Psoas muscle (tissue), 8 donors: ENCODE results near the gene HSD17B14. TPM values are rescaled to one million over a fixed set of nuclear protein-coding genes. Genes with fewer than 3 reads are reported as not detected.

ENCODE experiments used
- ATAC-seq, 4 donors: fragments of 200-7000 bp; cut with Tn5 transposase; one replicate each; pipeline ENCODE4 v1.9.1; 2020; ENCODE audit warnings: moderate library complexity in 3 of 4, mild to moderate bottlenecking in 2 of 4
- DNase-seq, 2 donors: peaks; one replicate each; pipeline ENCODE4 v3.0.0-alpha.2; 2020
- H3K27ac ChIP-seq: fragments of 200-600 bp; one replicate; pipeline ENCODE4 v1.8.0; 2022
- H3K27me3 ChIP-seq, 3 donors: fragments of 200-600 bp in 1 of 3; one replicate each; pipeline versions ENCODE4 v1.6.1 to v1.8.0; 2013 to 2022; ENCODE audit warnings: low read length in 2 of 3, mild to moderate bottlenecking in 2 of 3, moderate library complexity in 1 of 3; ENCODE audit not compliant: insufficient read depth in 3 of 3
- H3K36me3 ChIP-seq, 2 donors: fragments of 200-600 bp in 1 of 2; one replicate each; pipeline versions ENCODE4 v1.6.1 to v1.8.0; 2013 to 2022; ENCODE audit warnings: low read depth in 1 of 2, mild to moderate bottlenecking in 1 of 2, moderate library complexity in 1 of 2; ENCODE audit not compliant: insufficient read depth in 1 of 2
- H3K4me1 ChIP-seq: fragments of 200-600 bp; one replicate; pipeline ENCODE4 v1.8.0; 2022
- H3K4me3 ChIP-seq: fragments of 200-600 bp; one replicate; pipeline ENCODE4 v1.8.0; 2022; ENCODE audit warnings: mild to moderate bottlenecking
- H3K9me3 ChIP-seq: fragments of 200-600 bp; one replicate; pipeline ENCODE4 v1.8.0; 2022
- CTCF ChIP-seq: fragments of 200-600 bp; IDR thresholded peaks from one replicate; pipeline ENCODE4 v1.8.0; 2022; ENCODE audit warnings: antibody characterized with exemption
- WGBS, 3 donors: extraction: QIAGEN DNeasy Blood & Tissue Kit; methylation state at CpG; one replicate each; pipeline versions ENCODE4 v1.1.6 to v1.1.7; 2013; 5-methylcytosine and 5-hydroxymethylcytosine counted together
- intact Hi-C, 2 donors: fragments of 100-400 bp; cut with DNase I; formaldehyde crosslinking; loops; one replicate each; pipeline versions ENCODE4 v1.11.0 to v1.14.2; 2022
- polyA plus RNA-seq, 3 donors: library from polyadenylated mRNA; stranded (reverse); fragments of 200-250 nt; gene quantifications; one replicate each; pipeline ENCODE4 v1.2.3, GENCODE V29; 2013
- total RNA-seq, 4 donors: library from RNA; stranded (reverse); fragmentation: NEBNext Ultra II Directional in 2 of 4; extraction: Animal tissue kit (Norgen Biotek cat#: 25700) in 2 of 4; gene quantifications; one replicate each; pipeline versions ENCODE4 v1.2.1 to v1.2.4, GENCODE V29; 2021 to 2023
- donor health status: healthy with polysubstance abuse.
- donor health status: DM: no; HTN: no; CAD: no; lungs with moderate emphysema.
- donor health status: Bipolar disorder and iron deficiency.
- donor health status: healthy.
- donor health status: DM: yes; HTN: yes; CAD: no.
- donor health status: DM: no; HTN: no; CAD: no.
- donor health status: DM: no; HTN: no; CAD: no.
- donor health status: DM: yes; HTN: yes; CAD: no.

The HSD17B14 gene
- total and polyA plus RNA-seq, 7 donors = 0.15 to 1.2 (median 0.66) TPM

DNA sequence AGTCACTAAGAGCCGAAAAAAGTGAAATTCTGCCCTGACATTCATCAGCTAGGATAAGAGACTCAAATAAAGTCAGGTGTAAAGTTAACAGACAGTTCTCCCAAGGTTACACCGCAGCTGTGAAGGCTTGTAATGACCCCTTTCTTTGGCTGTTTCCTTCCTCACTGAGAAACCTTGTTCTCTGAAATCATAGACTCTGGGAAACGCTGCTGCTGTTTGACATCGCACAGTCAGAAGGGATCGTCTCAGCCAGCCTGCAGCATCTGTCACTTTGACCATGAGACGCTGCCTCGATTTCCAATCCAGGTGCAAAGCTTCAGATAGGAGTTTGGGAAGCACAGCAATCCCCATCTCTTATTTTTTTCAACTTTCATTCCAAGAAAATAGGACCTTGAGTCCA, 26.1 kb downstream of the HSD17B14 start:
- intact Hi-C loops = no loop called here
- TF ChIP-seq CTCF = no peak

GRCh38 chr19:48807590-48808308, 28.5 kb downstream of the HSD17B14 start:
- no peak for TF ChIP-seq CTCF

More for the DNA sequence above, 26.1 kb downstream of the HSD17B14 start:
- no peaks in the 10 kb centered on the region for H3K27me3 ChIP-seq
- peak overlapping the region; percentile 78 for H3K4me3 ChIP-seq
- DNase-seq = no peak
- no peaks in the 10 kb centered on the region for H3K9me3 ChIP-seq
- ATAC-seq = no peak
- peak overlapping the region; percentile 87 for H3K27ac ChIP-seq
- peaks cover 2 to 4% of the 10 kb centered on the region in 2 donors for H3K36me3 ChIP-seq
- 5 to 11% (median 7%) methylated on average over 7 of the region's 7 CpGs for WGBS, 3 donors
- H3K4me1 ChIP-seq = peaks cover 10% of the 10 kb centered on the region

GRCh38 chr19:48806818-48807589, 29.3 kb downstream of the HSD17B14 start:
- Histone ChIP-seq H3K4me1 (peaks cover 8% of the 10 kb centered on the region), H3K27me3 (no peaks in the 10 kb centered on the region), H3K36me3 (peaks cover 2 to 23% of the 10 kb centered on the region in 2 donors), H3K27ac (peak overlapping the region; percentile 3), H3K4me3 (no peak overlapping the region), H3K9me3 (no peaks in the 10 kb centered on the region)
- peak; percentile 48 to 59 (median 55) for ATAC-seq
- DNase-seq = peak in 1 of 2 donors; percentile 57
- 58 to 64% (median 63%) methylated on average over 16 to 17 of the region's 17 CpGs for WGBS, 3 donors
- TF ChIP-seq CTCF = no peak
- intact Hi-C loops = no loop called here

More at GRCh38 chr19:48807590-48808308, 28.5 kb downstream of the HSD17B14 start:
- ATAC-seq (no peak), DNase-seq (no peak)
- no peak overlapping the region for H3K4me3 ChIP-seq
- intact Hi-C loops = no loop called here
- H3K36me3 ChIP-seq = peaks cover 2 to 22% of the 10 kb centered on the region in 2 donors
- H3K27me3 ChIP-seq = no peaks in the 10 kb centered on the region
- WGBS, 3 donors = 85 to 87% (median 86%) methylated on average over 13 of the region's 13 CpGs
- H3K4me1 ChIP-seq = peaks cover 8% of the 10 kb centered on the region
- H3K27ac ChIP-seq = no peak overlapping the region
- H3K9me3 ChIP-seq = no peaks in the 10 kb centered on the region

GRCh38 chr19:48806518-48806817, 29.8 kb downstream of the HSD17B14 start:
- Histone ChIP-seq H3K4me3 (no peak overlapping the region), H3K4me1 (peaks cover 8% of the 10 kb centered on the region), H3K27ac (peak overlapping the region; percentile 3), H3K36me3 (peaks cover 2 to 23% of the 10 kb centered on the region in 2 donors), H3K9me3 (no peaks in the 10 kb centered on the region), H3K27me3 (no peaks in the 10 kb centered on the region)
- 74 to 81% (median 77%) methylated on average over 5 of the region's 5 CpGs for WGBS, 3 donors
- intact Hi-C loops = no loop called here
- peak in 1 of 2 donors; percentile 48 for DNase-seq
- no peak for TF ChIP-seq CTCF
- no peak for ATAC-seq
